ENCODE measurements around the gene PACS2. TPM values are rescaled to one million over a fixed set of nuclear protein-coding genes. Genes with fewer than 3 reads are reported as not detected.

PACS2 gene
- total and polyA plus RNA-seq, 2 of the 8 experiments (the other 6 are each of a cell fraction or from before 2014, with no cell fraction given) = 38.0 to 62.8 TPM

- no peak overlapping the region for H2AFZ ChIP-seq (ENCODE audit: low read length)
- H2BK120ac ChIP-seq (replicated peaks; ENCODE audit: low read depth, low read length) = no peak overlapping the region
- H2BK12ac ChIP-seq (ENCODE audit: low read depth, low read length) = 0 out of 2 replicates have a peak overlapping the region, but pooled peaks have one; percentile 17
- H4K20me1 ChIP-seq (replicated peaks in 1 of 2; ENCODE audit: control insufficient read depth in 1 of 2, insufficient read depth in 2 of 2, low read length in 2 of 2) = peaks cover 41 to 65% of the 10 kb centered on the region in 2 experiments
- H3K4ac ChIP-seq (replicated peaks; ENCODE audit: insufficient read length, low read depth, low read length) = no peak overlapping the region
- no peak overlapping the region for H3K23ac ChIP-seq (ENCODE audit: insufficient read length)
- H3K4me1 ChIP-seq (replicated peaks in 1 of 4; ENCODE audit: control insufficient read depth in 3 of 4, insufficient read depth in 4 of 4, low read length in 3 of 4) = peaks cover 6 to 47% (median 37%) of the 10 kb centered on the region in 4 experiments
- H3K36me3 ChIP-seq (ENCODE audit: control insufficient read depth in 2 of 4, insufficient read depth in 4 of 4, low read length in 3 of 4) = no peaks in the 10 kb centered on the region
- no peak overlapping the region for H3K56ac ChIP-seq (replicated peaks; ENCODE audit: insufficient read length, low read depth, low read length)
- TF ChIP-seq JUND (IDR thresholded peaks at IDR 0.05; ENCODE audit: low read length) = no peak
- no peak for TF ChIP-seq RNF2 (IDR thresholded peaks at IDR 0.05; ENCODE audit: borderline replicate concordance, low read depth, low read length, missing control alignments, poor library complexity, severe bottlenecking)
- TF ChIP-seq E2F6 (IDR thresholded peaks at IDR 0.05) = no peak
- TF ChIP-seq CHD1 (IDR thresholded peaks at IDR 0.05; ENCODE audit: low read depth, low read length) = no peak
- TF ChIP-seq RBBP5 (IDR thresholded peaks at IDR 0.05; ENCODE audit: borderline replicate concordance, low read depth, low read length) = no peak
- TF ChIP-seq PHF8 (conservative IDR thresholded peaks at IDR 0.05; ENCODE audit: low read depth, low read length) = no peak
- no peaks in the 10 kb centered on the region for H3K27me3 ChIP-seq (replicated peaks in 1 of 4; ENCODE audit: control insufficient read depth in 3 of 4, extremely low read depth in 1 of 4, insufficient read depth in 3 of 4, low read length in 3 of 4)
- no peak overlapping the region for H3K4me3 ChIP-seq (ENCODE audit: extremely low read depth in 1 of 4, insufficient read depth in 2 of 4, low read depth in 3 of 4, low read length in 4 of 4)
- H3K23me2 ChIP-seq (ENCODE audit: low read depth, low read length) = no peaks in the 10 kb centered on the region
- H2BK15ac ChIP-seq (ENCODE audit: low read length) = peak overlapping the region; percentile 95; the same call in 1 of the 2 replicates
- no peaks in the 10 kb centered on the region for H3K9me3 ChIP-seq (ENCODE audit: insufficient read depth in 2 of 2, low read depth in 1 of 2, low read length in 1 of 2)
- H4K91ac ChIP-seq (replicated peaks; ENCODE audit: insufficient read length, low read length) = no peak overlapping the region
- peaks cover 58% of the 10 kb centered on the region for H3K79me1 ChIP-seq (ENCODE audit: low read depth, low read length)
- H4K5ac ChIP-seq (ENCODE audit: insufficient read length, low read depth, low read length) = no peak overlapping the region
- FAIRE-seq (no peak), DNase-seq (ENCODE audit: low read depth in 1 of 2, low spot score in 2 of 2) (peak in 1 of 2 experiments; percentile 80)
- CTCF ChIA-PET (ENCODE audit: partially characterized antibody) = interaction anchor here (0.6 to 2.9 kb wide), 10 partner anchors 9 to 281 kb away, joined by 3 to 17 read pairs (median 3); no protein-coding TSS in a partner anchor
- no peak overlapping the region for H4K8ac ChIP-seq (ENCODE audit: extremely low read depth, insufficient read depth, low read length)
- peak overlapping the region; percentile 73 for H2BK5ac ChIP-seq (ENCODE audit: low read depth, low read length)
- POLR2A ChIA-PET (ENCODE audit: partially characterized antibody) = no interaction called here
- no peak overlapping the region for H3K14ac ChIP-seq (ENCODE audit: insufficient read length)
- H2BK20ac ChIP-seq (ENCODE audit: low read length) = no peak overlapping the region
- peak overlapping the region; percentile 9; the same call in 1 of the 2 replicates for H3K18ac ChIP-seq (ENCODE audit: extremely low read depth, low read length)
- H3K9ac ChIP-seq (replicated peaks in 1 of 4; ENCODE audit: extremely low read depth in 1 of 4, low read depth in 3 of 4, low read length in 3 of 4) = peak overlapping the region in 1 of 4 experiments; percentile 13; a peak in 1 of 7 replicates
- H3K27ac ChIP-seq (ENCODE audit: low read depth, low read length) = no peak overlapping the region
- H3K4me2 ChIP-seq (ENCODE audit: insufficient read depth in 1 of 2, low read depth in 2 of 2, low read length in 2 of 2) = peak overlapping the region; percentile 6 to 34; a peak in 3 of 4 replicates
- 70% methylated on average over 29 of the region's 34 CpGs; no CpG with 5 or more reads in 1 of the 2 experiments for WGBS, 2 experiments (ENCODE audit: extremely low coverage in 1 of 2, insufficient coverage in 1 of 2, insufficient read length in 1 of 2, insufficient replicate concordance in 2 of 2, low coverage in 1 of 2, low lambda C conversion rate in 2 of 2, missing lambda C conversion rate in 1 of 2)
- peaks cover 0 to 87% of the 10 kb centered on the region in 2 experiments; a peak in 2 of 4 replicates for H3K79me2 ChIP-seq (ENCODE audit: control insufficient read depth in 1 of 2, insufficient read depth in 2 of 2, low read length in 2 of 2)
- peak overlapping the region; percentile 53; the same call in 1 of the 2 replicates for H2AK5ac ChIP-seq (ENCODE audit: low read depth, low read length)
Measured at GRCh38 chr14:105326891-105327694, 12.5 kb downstream of the PACS2 start.

Data from H1 (cell line).